Measurements from ENCODE around the gene MT1G. TPM values are rescaled to one million over a fixed set of nuclear protein-coding genes. Genes with fewer than 3 reads are reported as not detected.

The MT1G gene
- polyA plus RNA-seq, 2 of the 4 experiments (the other 2 are of a cell fraction): not detected

DNA sequence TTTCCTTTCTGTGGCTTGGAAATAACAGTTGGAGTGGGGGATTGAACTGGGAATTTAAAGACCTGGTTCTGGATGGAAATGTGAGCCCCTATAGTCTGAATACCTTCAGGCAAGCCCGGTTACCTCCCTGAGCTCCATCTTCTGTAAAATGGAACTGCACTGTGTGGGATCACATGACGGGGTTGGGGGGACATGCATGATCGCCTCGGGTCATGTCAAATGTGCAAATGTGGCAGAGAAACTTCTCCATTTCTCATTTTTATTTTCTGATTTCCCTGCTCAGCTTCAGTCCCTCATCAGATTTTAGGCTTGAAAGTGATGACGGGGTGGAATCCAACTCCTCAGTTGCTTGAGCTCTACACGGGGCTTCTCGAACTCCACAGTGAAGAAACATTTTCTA, 14.6 kb downstream of the MT1G start:
- Histone ChIP-seq H3K4me1 (peaks cover 14% of the 10 kb centered on the region; the same call in 2 of the 3 replicates), H3K4me2 (no peak overlapping the region), H3K4me3 (no peak overlapping the region), H3K9me3 (no peaks in the 10 kb centered on the region), H3K27ac (no peak overlapping the region)
- TF ChIP-seq HEYL (CRISPR knock-in tag; IDR thresholded peaks at IDR 0.05): no peak
- TF ChIP-seq, protein P1, sequence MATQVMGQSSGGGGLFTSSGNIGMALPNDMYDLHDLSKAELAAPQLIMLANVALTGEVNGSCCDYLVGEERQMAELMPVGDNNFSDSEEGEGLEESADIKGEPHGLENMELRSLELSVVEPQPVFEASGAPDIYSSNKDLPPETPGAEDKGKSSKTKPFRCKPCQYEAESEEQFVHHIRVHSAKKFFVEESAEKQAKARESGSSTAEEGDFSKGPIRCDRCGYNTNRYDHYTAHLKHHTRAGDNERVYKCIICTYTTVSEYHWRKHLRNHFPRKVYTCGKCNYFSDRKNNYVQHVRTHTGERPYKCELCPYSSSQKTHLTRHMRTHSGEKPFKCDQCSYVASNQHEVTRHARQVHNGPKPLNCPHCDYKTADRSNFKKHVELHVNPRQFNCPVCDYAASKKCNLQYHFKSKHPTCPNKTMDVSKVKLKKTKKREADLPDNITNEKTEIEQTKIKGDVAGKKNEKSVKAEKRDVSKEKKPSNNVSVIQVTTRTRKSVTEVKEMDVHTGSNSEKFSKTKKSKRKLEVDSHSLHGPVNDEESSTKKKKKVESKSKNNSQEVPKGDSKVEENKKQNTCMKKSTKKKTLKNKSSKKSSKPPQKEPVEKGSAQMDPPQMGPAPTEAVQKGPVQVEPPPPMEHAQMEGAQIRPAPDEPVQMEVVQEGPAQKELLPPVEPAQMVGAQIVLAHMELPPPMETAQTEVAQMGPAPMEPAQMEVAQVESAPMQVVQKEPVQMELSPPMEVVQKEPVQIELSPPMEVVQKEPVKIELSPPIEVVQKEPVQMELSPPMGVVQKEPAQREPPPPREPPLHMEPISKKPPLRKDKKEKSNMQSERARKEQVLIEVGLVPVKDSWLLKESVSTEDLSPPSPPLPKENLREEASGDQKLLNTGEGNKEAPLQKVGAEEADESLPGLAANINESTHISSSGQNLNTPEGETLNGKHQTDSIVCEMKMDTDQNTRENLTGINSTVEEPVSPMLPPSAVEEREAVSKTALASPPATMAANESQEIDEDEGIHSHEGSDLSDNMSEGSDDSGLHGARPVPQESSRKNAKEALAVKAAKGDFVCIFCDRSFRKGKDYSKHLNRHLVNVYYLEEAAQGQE (IDR thresholded peaks at IDR 0.05): no peak
- TF ChIP-seq ZSCAN20 (CRISPR knock-in tag; IDR thresholded peaks at IDR 0.05): no peak
- no peak for TF ChIP-seq ZC3H11A (IDR thresholded peaks at IDR 0.05)
- no peak for TF ChIP-seq FOXS1 (CRISPR knock-in tag; IDR thresholded peaks at IDR 0.05)
- TF ChIP-seq RCOR1 (IDR thresholded peaks at IDR 0.05; ENCODE audit: low read depth, low read length): no peak
- no peak for TF ChIP-seq FOSB (CRISPR knock-in tag; IDR thresholded peaks at IDR 0.05)
- TF ChIP-seq, protein P2, sequence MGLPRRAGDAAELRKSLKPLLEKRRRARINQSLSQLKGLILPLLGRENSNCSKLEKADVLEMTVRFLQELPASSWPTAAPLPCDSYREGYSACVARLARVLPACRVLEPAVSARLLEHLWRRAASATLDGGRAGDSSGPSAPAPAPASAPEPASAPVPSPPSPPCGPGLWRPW (IDR thresholded peaks at IDR 0.05): no peak
- no peak for TF ChIP-seq CHD4 (IDR thresholded peaks at IDR 0.05; ENCODE audit: borderline replicate concordance)
- TF ChIP-seq, protein P3, sequence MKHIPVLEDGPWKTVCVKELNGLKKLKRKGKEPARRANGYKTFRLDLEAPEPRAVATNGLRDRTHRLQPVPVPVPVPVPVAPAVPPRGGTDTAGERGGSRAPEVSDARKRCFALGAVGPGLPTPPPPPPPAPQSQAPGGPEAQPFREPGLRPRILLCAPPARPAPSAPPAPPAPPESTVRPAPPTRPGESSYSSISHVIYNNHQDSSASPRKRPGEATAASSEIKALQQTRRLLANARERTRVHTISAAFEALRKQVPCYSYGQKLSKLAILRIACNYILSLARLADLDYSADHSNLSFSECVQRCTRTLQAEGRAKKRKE (CRISPR knock-in tag; IDR thresholded peaks at IDR 0.05; ENCODE audit: low read depth): no peak
- TF ChIP-seq SMC3 (IDR thresholded peaks at IDR 0.05): no peak
- no peak for TF ChIP-seq RARB (CRISPR knock-in tag; IDR thresholded peaks at IDR 0.05)
- TF ChIP-seq, protein P4, sequence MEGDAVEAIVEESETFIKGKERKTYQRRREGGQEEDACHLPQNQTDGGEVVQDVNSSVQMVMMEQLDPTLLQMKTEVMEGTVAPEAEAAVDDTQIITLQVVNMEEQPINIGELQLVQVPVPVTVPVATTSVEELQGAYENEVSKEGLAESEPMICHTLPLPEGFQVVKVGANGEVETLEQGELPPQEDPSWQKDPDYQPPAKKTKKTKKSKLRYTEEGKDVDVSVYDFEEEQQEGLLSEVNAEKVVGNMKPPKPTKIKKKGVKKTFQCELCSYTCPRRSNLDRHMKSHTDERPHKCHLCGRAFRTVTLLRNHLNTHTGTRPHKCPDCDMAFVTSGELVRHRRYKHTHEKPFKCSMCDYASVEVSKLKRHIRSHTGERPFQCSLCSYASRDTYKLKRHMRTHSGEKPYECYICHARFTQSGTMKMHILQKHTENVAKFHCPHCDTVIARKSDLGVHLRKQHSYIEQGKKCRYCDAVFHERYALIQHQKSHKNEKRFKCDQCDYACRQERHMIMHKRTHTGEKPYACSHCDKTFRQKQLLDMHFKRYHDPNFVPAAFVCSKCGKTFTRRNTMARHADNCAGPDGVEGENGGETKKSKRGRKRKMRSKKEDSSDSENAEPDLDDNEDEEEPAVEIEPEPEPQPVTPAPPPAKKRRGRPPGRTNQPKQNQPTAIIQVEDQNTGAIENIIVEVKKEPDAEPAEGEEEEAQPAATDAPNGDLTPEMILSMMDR (IDR thresholded peaks at IDR 0.05): no peak
- TF ChIP-seq MAFK (IDR thresholded peaks at IDR 0.05; ENCODE audit: partially characterized antibody): no peak
- ATAC-seq (no peak), FAIRE-seq (no peak), DNase-seq (ENCODE audit: low read depth in 1 of 2, low spot score in 1 of 2) (no peak)
- POLR2A ChIA-PET: no interaction called here
- CTCF ChIA-PET: interaction anchor here (1.3 to 25.6 kb wide), 3 partner anchors 10 to 44 kb away, joined by 5 to 340 read pairs (median 15); partner anchors contain the start of gene MT2A
- WGBS (ENCODE audit: missing lambda C conversion rate): 91% methylated on average over 7 of the region's 7 CpGs

DNA sequence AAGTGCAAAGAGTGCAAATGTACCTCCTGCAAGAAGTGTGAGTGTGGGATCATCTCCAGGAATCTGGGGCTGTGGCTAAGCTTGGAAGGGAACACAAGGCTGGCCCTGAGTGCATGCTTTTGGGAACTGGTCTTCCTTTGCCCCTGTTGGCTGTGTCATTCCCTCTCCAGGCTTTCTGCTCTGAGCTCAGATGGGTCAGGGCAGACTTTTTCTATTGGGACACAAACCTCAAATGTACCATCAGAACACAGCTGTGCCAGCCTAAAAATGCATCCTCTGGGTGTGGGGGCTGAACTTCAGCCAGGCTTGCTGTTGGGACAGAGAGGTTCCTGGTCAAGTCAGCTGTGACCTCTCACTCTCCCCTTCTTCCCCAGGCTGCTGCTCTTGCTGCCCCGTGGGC, 15.3 kb downstream of the MT1G start:
- Histone ChIP-seq H3K4me2 (no peak overlapping the region), H3K4me1 (peaks cover 14% of the 10 kb centered on the region; the same call in 2 of the 3 replicates), H3K27ac (no peak overlapping the region), H3K9me3 (no peaks in the 10 kb centered on the region), H3K4me3 (no peak overlapping the region)
- DNase-seq (ENCODE audit: low read depth in 1 of 2, low spot score in 1 of 2) (no peak), FAIRE-seq (no peak), ATAC-seq (no peak)
- no peak for TF ChIP-seq JUNB (IDR thresholded peaks at IDR 0.05)
- TF ChIP-seq SREBF2 (IDR thresholded peaks at IDR 0.05): no peak
- TF ChIP-seq, protein P4 (IDR thresholded peaks at IDR 0.05): no peak
- TF ChIP-seq RARB (CRISPR knock-in tag; IDR thresholded peaks at IDR 0.05): no peak
- no peak for TF ChIP-seq RAD21 (conservative IDR thresholded peaks at IDR 0.05 in 1 of 2, IDR thresholded peaks at IDR 0.05 in 1 of 2)
- TF ChIP-seq FOSL2 (IDR thresholded peaks at IDR 0.05): no peak
- no peak for TF ChIP-seq FOSL2 (CRISPR knock-in tag; IDR thresholded peaks at IDR 0.05)
- TF ChIP-seq MYC (IDR thresholded peaks at IDR 0.05; ENCODE audit: borderline replicate concordance, low read length): no peak
- ChIA-PET POLR2A (no interaction called here), CTCF (interaction anchor here (1.3 to 25.6 kb wide), 3 partner anchors 9 to 43 kb away, joined by 5 to 340 read pairs (median 15); partner anchors contain the start of gene MT2A)
- 50% methylated on average over 1 of the region's 1 CpG for WGBS (ENCODE audit: missing lambda C conversion rate)

All from A549 (cell line).